ENCODE measurements around the gene OR8B4.

- TF ChIP-seq POLR2A (IDR thresholded peaks at IDR 0.05), result no peak
- TF ChIP-seq CTCF (IDR thresholded peaks at IDR 0.05), result no peak
Measured at GRCh38 chr11:124441519-124441918, 16.8 kb upstream of the OR8B4 start.

Measured in thyroid gland (tissue), 4 donors.